ENCODE measurements around the gene DPYSL4.

The DPYSL4 gene

GRCh38 chr10:132145521-132146185, 41.1 kb upstream of the DPYSL4 start:
- no peak overlapping the region for H3K9ac ChIP-seq (ENCODE audit: low read depth, low read length)
- peaks cover 4% of the 10 kb centered on the region; the same call in 1 of the 2 replicates for H3K4me1 ChIP-seq (ENCODE audit: insufficient read depth, low read length)
- no peaks in the 10 kb centered on the region for H3K9me3 ChIP-seq (ENCODE audit: control insufficient read depth, insufficient read depth, low read length)
- H3K36me3 ChIP-seq (ENCODE audit: insufficient read depth, low read length), result no peaks in the 10 kb centered on the region

- Histone ChIP-seq H3K36me3 (ENCODE audit: insufficient read depth, low read length) (no peaks in the 10 kb centered on the region), H3K9ac (ENCODE audit: low read depth, low read length) (no peak overlapping the region), H3K9me3 (ENCODE audit: control insufficient read depth, insufficient read depth, low read length) (no peaks in the 10 kb centered on the region), H3K4me1 (ENCODE audit: insufficient read depth, low read length) (peaks cover 4% of the 10 kb centered on the region; the same call in 1 of the 2 replicates)
Observed at GRCh38 chr10:132146271-132146671, 40.5 kb upstream of the DPYSL4 start.

GRCh38 chr10:132146941-132147915, 39.5 kb upstream of the DPYSL4 start:
- H3K9me3 ChIP-seq (ENCODE audit: control insufficient read depth, insufficient read depth, low read length), result no peaks in the 10 kb centered on the region
- H3K4me1 ChIP-seq (ENCODE audit: insufficient read depth, low read length), result peaks cover 4% of the 10 kb centered on the region; the same call in 1 of the 2 replicates
- no peaks in the 10 kb centered on the region for H3K36me3 ChIP-seq (ENCODE audit: insufficient read depth, low read length)

GRCh38 chr10:132148261-132149251, 38.2 kb upstream of the DPYSL4 start:
- Histone ChIP-seq H3K9me3 (ENCODE audit: control insufficient read depth, insufficient read depth, low read length) (no peaks in the 10 kb centered on the region), H3K36me3 (ENCODE audit: insufficient read depth, low read length) (no peaks in the 10 kb centered on the region), H3K4me1 (ENCODE audit: insufficient read depth, low read length) (no peaks in the 10 kb centered on the region; the same call in 1 of the 2 replicates), H3K9ac (ENCODE audit: low read depth, low read length) (no peak overlapping the region)

More at GRCh38 chr10:132146941-132147915, 39.5 kb upstream of the DPYSL4 start:
- H3K9ac ChIP-seq (ENCODE audit: low read depth, low read length), result no peak overlapping the region

- Histone ChIP-seq H3K9me3 (ENCODE audit: control insufficient read depth, insufficient read depth, low read length) (no peaks in the 10 kb centered on the region), H3K9ac (ENCODE audit: low read depth, low read length) (no peak overlapping the region)
Observed at GRCh38 chr10:132149271-132149670, 37.5 kb upstream of the DPYSL4 start.

GRCh38 chr10:132149917-132150316, 36.8 kb upstream of the DPYSL4 start:
- Histone ChIP-seq H3K9me3 (ENCODE audit: control insufficient read depth, insufficient read depth, low read length) (no peaks in the 10 kb centered on the region), H3K36me3 (ENCODE audit: insufficient read depth, low read length) (no peaks in the 10 kb centered on the region), H3K9ac (ENCODE audit: low read depth, low read length) (no peak overlapping the region), H3K4me1 (ENCODE audit: insufficient read depth, low read length) (no peaks in the 10 kb centered on the region)

More at GRCh38 chr10:132149271-132149670, 37.5 kb upstream of the DPYSL4 start:
- Histone ChIP-seq H3K36me3 (ENCODE audit: insufficient read depth, low read length) (no peaks in the 10 kb centered on the region), H3K4me1 (ENCODE audit: insufficient read depth, low read length) (no peaks in the 10 kb centered on the region)

GRCh38 chr10:132150777-132151176, 36.0 kb upstream of the DPYSL4 start:
- no peaks in the 10 kb centered on the region for H3K9me3 ChIP-seq (ENCODE audit: control insufficient read depth, insufficient read depth, low read length)
- no peaks in the 10 kb centered on the region for H3K36me3 ChIP-seq (ENCODE audit: insufficient read depth, low read length)
- H3K4me1 ChIP-seq (ENCODE audit: insufficient read depth, low read length), result no peaks in the 10 kb centered on the region
- H3K9ac ChIP-seq (ENCODE audit: low read depth, low read length), result no peak overlapping the region

- no peaks in the 10 kb centered on the region for H3K36me3 ChIP-seq (ENCODE audit: insufficient read depth, low read length)
- H3K4me1 ChIP-seq (ENCODE audit: insufficient read depth, low read length), result no peaks in the 10 kb centered on the region
- no peak overlapping the region for H3K9ac ChIP-seq (ENCODE audit: low read depth, low read length)
- no peaks in the 10 kb centered on the region for H3K9me3 ChIP-seq (ENCODE audit: control insufficient read depth, insufficient read depth, low read length)
Observed at GRCh38 chr10:132151286-132151950, 35.3 kb upstream of the DPYSL4 start.

GRCh38 chr10:132151951-132152505, 34.7 kb upstream of the DPYSL4 start:
- no peaks in the 10 kb centered on the region for H3K36me3 ChIP-seq (ENCODE audit: insufficient read depth, low read length)
- H3K4me1 ChIP-seq (ENCODE audit: insufficient read depth, low read length), result no peaks in the 10 kb centered on the region
- no peak overlapping the region for H3K9ac ChIP-seq (ENCODE audit: low read depth, low read length)
- no peaks in the 10 kb centered on the region for H3K9me3 ChIP-seq (ENCODE audit: control insufficient read depth, insufficient read depth, low read length)

- no peaks in the 10 kb centered on the region for H3K4me1 ChIP-seq (ENCODE audit: insufficient read depth, low read length)
- H3K9me3 ChIP-seq (ENCODE audit: control insufficient read depth, insufficient read depth, low read length), result no peaks in the 10 kb centered on the region
- H3K9ac ChIP-seq (ENCODE audit: low read depth, low read length), result no peak overlapping the region
- H3K36me3 ChIP-seq (ENCODE audit: insufficient read depth, low read length), result no peaks in the 10 kb centered on the region
Observed at GRCh38 chr10:132152896-132153580, 33.7 kb upstream of the DPYSL4 start.

GRCh38 chr10:132153616-132154217, 33.0 kb upstream of the DPYSL4 start:
- no peaks in the 10 kb centered on the region for H3K9me3 ChIP-seq (ENCODE audit: control insufficient read depth, insufficient read depth, low read length)
- H3K4me1 ChIP-seq (ENCODE audit: insufficient read depth, low read length), result no peaks in the 10 kb centered on the region
- H3K9ac ChIP-seq (ENCODE audit: low read depth, low read length), result no peak overlapping the region

GRCh38 chr10:132154440-132154839, 32.3 kb upstream of the DPYSL4 start:
- no peaks in the 10 kb centered on the region for H3K9me3 ChIP-seq (ENCODE audit: control insufficient read depth, insufficient read depth, low read length)
- H3K9ac ChIP-seq (ENCODE audit: low read depth, low read length), result no peak overlapping the region
- no peaks in the 10 kb centered on the region for H3K4me1 ChIP-seq (ENCODE audit: insufficient read depth, low read length)
- no peaks in the 10 kb centered on the region for H3K36me3 ChIP-seq (ENCODE audit: insufficient read depth, low read length)

More at GRCh38 chr10:132153616-132154217, 33.0 kb upstream of the DPYSL4 start:
- no peaks in the 10 kb centered on the region for H3K36me3 ChIP-seq (ENCODE audit: insufficient read depth, low read length)
